A549 (cell line): ENCODE results near the gene CFAP61. TPM values are rescaled to one million over a fixed set of nuclear protein-coding genes. Genes with fewer than 3 reads are reported as not detected.

ENCODE experiments used
- ATAC-seq, 2 experiments: fragments of 200-7000 bp in 1 of 2; fragments of >200 bp in 1 of 2; cut with Nextera tagmentation in 1 of 2; cut with Tn5 transposase in 1 of 2; 3 replicates each; pipeline versions ENCODE4 v1.8.0 to v1.9.1; 2018 to 2020; ENCODE audit warnings: mild to moderate bottlenecking in 1 of 2, moderate library complexity in 1 of 2
- CTCF ChIA-PET: fragments of 300-600 bp; sonication (Branson Sonifier 250); formaldehyde crosslinking; extraction: SDS; loops from one replicate; lab custom pipeline; 2021; ENCODE audit warnings: antibody characterized with exemption, inconsistent platforms; lab: Yijun Ruan, JAX
- POLR2A ChIA-PET: fragments of 350-600 bp; formaldehyde crosslinking; extraction: SDS; loops from one replicate; lab custom pipeline; 2021; ENCODE audit warnings: antibody characterized with exemption, inconsistent platforms; lab: Yijun Ruan, JAX
- DNase-seq, 2 experiments: peaks; one replicate each; pipeline versions ENCODE4 v3.0.0 to v3.0.0-alpha.2; 2011 to 2016; ENCODE audit warnings: low read depth in 1 of 2, low spot score in 1 of 2
- FAIRE-seq: peaks from 2 replicates; lab custom pipeline; 2011; peaks lifted over from hg19 to GRCh38; lab: Jason Lieb, UNC
- H3K27ac ChIP-seq, 2 experiments: fragments of >200 bp; sonication (Bioruptor Twin); formaldehyde crosslinking; 3 replicates each; pipeline ENCODE4 v1.5.1; 2016 to 2017
- H3K4me1 ChIP-seq: fragments of >200 bp; sonication (Bioruptor Twin); formaldehyde crosslinking; 3 replicates; pipeline ENCODE4 v1.6.1; 2016
- H3K4me2 ChIP-seq: fragments of >200 bp; sonication (Bioruptor Twin); formaldehyde crosslinking; 3 replicates; pipeline ENCODE4 v1.6.1; 2016
- H3K4me3 ChIP-seq: fragments of >200 bp; sonication (Bioruptor Twin); formaldehyde crosslinking; 3 replicates; pipeline ENCODE4 v1.5.1; 2016
- H3K9me3 ChIP-seq: fragments of >200 bp; sonication (Bioruptor Twin); formaldehyde crosslinking; 3 replicates; pipeline ENCODE4 v1.6.1; 2016
- BHLHE40 ChIP-seq: IDR thresholded peaks from 2 replicates; pipeline ENCODE4 v1.6.1; 2012; ENCODE audit warnings: low read depth, low read length, inconsistent platforms
- CBX8 ChIP-seq: fragments of 200-600 bp; sonication (generic); IDR thresholded peaks from 2 replicates; pipeline ENCODE4 v1.6.1; 2016
- EHF ChIP-seq: fragments of 250-450 bp; sonication (Bioruptor Pico); IDR thresholded peaks from 2 replicates; pipeline ENCODE4 v1.5.0; 2020; ENCODE audit warnings: mild to moderate bottlenecking
- EHMT2 ChIP-seq: fragments of 200-600 bp; sonication (generic); IDR thresholded peaks from 2 replicates; pipeline ENCODE4 v1.6.1; 2016; ENCODE audit warnings: antibody characterized with exemption, low read depth, mild to moderate bottlenecking, moderate library complexity
- EP300 ChIP-seq, 2 experiments: fragments of >200 bp; sonication (Bioruptor Twin); formaldehyde crosslinking; IDR thresholded peaks; 2 replicates in 1 of 2; 3 replicates in 1 of 2; pipeline ENCODE4 v1.6.1; 2016 to 2017
- FOSL2 ChIP-seq, 2 experiments: fragments of 450-650 bp in 1 of 2; fragments of >200 bp in 1 of 2; sonication (Bioruptor Twin) in 1 of 2; formaldehyde crosslinking; IDR thresholded peaks; 2 replicates each; pipeline versions ENCODE4 v1.5.0 to v1.6.1; 2016 to 2020; ENCODE audit warnings: mild to moderate bottlenecking in 1 of 2, moderate library complexity in 1 of 2
- FOXS1 ChIP-seq: fragments of 250-450 bp; sonication (Bioruptor Pico); IDR thresholded peaks from 2 replicates; pipeline ENCODE4 v1.5.0; 2020; ENCODE audit warnings: mild to moderate bottlenecking, moderate library complexity
- GATA3 ChIP-seq: IDR thresholded peaks from 2 replicates; pipeline ENCODE4 v1.6.1; 2012; ENCODE audit warnings: borderline replicate concordance
- HEYL ChIP-seq: fragments of 250-450 bp; sonication (Bioruptor Pico); IDR thresholded peaks from 2 replicates; pipeline ENCODE4 v1.8.0; 2021; ENCODE audit warnings: mild to moderate bottlenecking, moderate library complexity
- HOXA7 ChIP-seq: fragments of 250-450 bp; sonication (Bioruptor Pico); IDR thresholded peaks from 2 replicates; pipeline ENCODE4 v1.5.0; 2020; ENCODE audit warnings: mild to moderate bottlenecking, moderate library complexity
- HOXB13 ChIP-seq: fragments of 250-450 bp; sonication (Bioruptor Pico); IDR thresholded peaks from 2 replicates; pipeline ENCODE4 v1.5.0; 2020; ENCODE audit warnings: low read depth, mild to moderate bottlenecking, moderate library complexity
- KDM1A ChIP-seq: fragments of 200-600 bp; sonication (generic); IDR thresholded peaks from 2 replicates; pipeline ENCODE4 v1.6.1; 2016; ENCODE audit warnings: low read depth, mild to moderate bottlenecking
- MAFK ChIP-seq: fragments of 450-650 bp; IDR thresholded peaks from 2 replicates; pipeline ENCODE4 v1.6.1; 2014; ENCODE audit not compliant: partially characterized antibody
- MAZ ChIP-seq: fragments of 150-350 bp; IDR thresholded peaks from 2 replicates; pipeline ENCODE4 v1.6.1; 2014; ENCODE audit warnings: antibody characterized with exemption, low read depth, low read length, borderline replicate concordance
- NFE2L2 ChIP-seq: fragments of 150-350 bp; conservative IDR thresholded peaks from 2 replicates; pipeline ENCODE4 v1.6.1; 2014; ENCODE audit warnings: low read length
- NPAS2 ChIP-seq: fragments of 250-450 bp; sonication (Bioruptor Pico); IDR thresholded peaks from 2 replicates; pipeline ENCODE4 v1.8.0; 2022; ENCODE audit warnings: mild to moderate bottlenecking, moderate library complexity, borderline replicate concordance
- PHF8 ChIP-seq: fragments of 200-600 bp; sonication (generic); IDR thresholded peaks from 2 replicates; pipeline ENCODE4 v1.6.1; 2016; ENCODE audit warnings: low read depth, mild to moderate bottlenecking, antibody characterized with exemption, moderate library complexity, borderline replicate concordance
- POLR2A ChIP-seq: IDR thresholded peaks from 2 replicates; pipeline ENCODE4 v1.6.1; 2012; ENCODE audit warnings: mild to moderate bottlenecking, low read length
- POLR2AphosphoS2 ChIP-seq: conservative IDR thresholded peaks from 2 replicates; pipeline ENCODE4 v1.6.1; 2012; ENCODE audit warnings: low read length, improper control_type of control experiment, inconsistent platforms
- RCOR1 ChIP-seq: fragments of 150-350 bp; IDR thresholded peaks from 2 replicates; pipeline ENCODE4 v1.6.1; 2014; ENCODE audit warnings: antibody characterized with exemption, low read length, low read depth
- RNF2 ChIP-seq: fragments of 200-600 bp; sonication (generic); IDR thresholded peaks from 2 replicates; pipeline ENCODE4 v1.6.1; 2016; ENCODE audit warnings: low read depth, mild to moderate bottlenecking, antibody characterized with exemption, moderate library complexity, borderline replicate concordance
- SREBF2 ChIP-seq: fragments of 450-650 bp; IDR thresholded peaks from 2 replicates; pipeline ENCODE4 v1.6.1; 2014; ENCODE audit warnings: mild to moderate bottlenecking, moderate library complexity
- TFCP2L1 ChIP-seq: fragments of 250-450 bp; sonication (Bioruptor Pico); IDR thresholded peaks from 2 replicates; pipeline ENCODE4 v1.5.0; 2021; ENCODE audit warnings: mild to moderate bottlenecking
- TP53 ChIP-seq: fragments of 250-450 bp; sonication (Bioruptor Pico); IDR thresholded peaks from 2 replicates; pipeline ENCODE4 v1.5.0; 2021; ENCODE audit warnings: mild to moderate bottlenecking, moderate library complexity
- ZC3H11A ChIP-seq: fragments of 450-650 bp; IDR thresholded peaks from 2 replicates; pipeline ENCODE4 v1.6.1; 2014; ENCODE audit warnings: antibody characterized with exemption, mild to moderate bottlenecking
- ZFP36 ChIP-seq: fragments of 450-650 bp; IDR thresholded peaks from 2 replicates; pipeline ENCODE4 v1.6.1; 2014; ENCODE audit warnings: borderline replicate concordance; ENCODE audit not compliant: partially characterized antibody
- WGBS: methylation state at CpG from one replicate; pipeline ENCODE4 v1.1.6; 2017; ENCODE audit errors: missing lambda C conversion rate; 5-methylcytosine and 5-hydroxymethylcytosine counted together
- polyA plus RNA-seq, 4 experiments: library from polyadenylated mRNA; depleted of rRNA in 3 of 4; stranded (reverse); fragments of >200 nt; fragmentation: RNase III in 1 of 4; extraction: RNeasy Plus Mini Kit Qiagen cat#74134 plus additional on column Dnase treatment in 1 of 4; gene quantifications; 2 replicates in 3 of 4; 3 replicates in 1 of 4; pipeline ENCODE4 v1.2.3, GENCODE V29; 2011 to 2017
- TF ChIP-seq, protein P1 (sequence below): IDR thresholded peaks from 2 replicates; pipeline ENCODE4 v1.6.1; 2012
- TF ChIP-seq, protein P2 (sequence below): fragments of 250-450 bp; sonication (Bioruptor Pico); IDR thresholded peaks from 2 replicates; pipeline ENCODE4 v1.5.0; 2020; ENCODE audit warnings: low read depth, mild to moderate bottlenecking, moderate library complexity
- TF ChIP-seq, protein P3 (sequence below): IDR thresholded peaks from 2 replicates; pipeline ENCODE4 v1.6.1; 2012; ENCODE audit warnings: low read depth, borderline replicate concordance
- TF ChIP-seq, protein P4 (sequence below): fragments of 150-350 bp; IDR thresholded peaks from 2 replicates; pipeline ENCODE4 v1.6.1; 2014; ENCODE audit warnings: low read depth, mild to moderate bottlenecking, low read length
- TF ChIP-seq, protein P5 (sequence below): fragments of >200 bp; sonication (Bioruptor Twin); formaldehyde crosslinking; IDR thresholded peaks from 3 replicates; pipeline ENCODE4 v1.6.1; 2016

CFAP61 gene
- polyA plus RNA-seq, 2 of the 4 experiments (the other 2 are of a cell fraction): 0.39 to 0.70 TPM

DNA sequence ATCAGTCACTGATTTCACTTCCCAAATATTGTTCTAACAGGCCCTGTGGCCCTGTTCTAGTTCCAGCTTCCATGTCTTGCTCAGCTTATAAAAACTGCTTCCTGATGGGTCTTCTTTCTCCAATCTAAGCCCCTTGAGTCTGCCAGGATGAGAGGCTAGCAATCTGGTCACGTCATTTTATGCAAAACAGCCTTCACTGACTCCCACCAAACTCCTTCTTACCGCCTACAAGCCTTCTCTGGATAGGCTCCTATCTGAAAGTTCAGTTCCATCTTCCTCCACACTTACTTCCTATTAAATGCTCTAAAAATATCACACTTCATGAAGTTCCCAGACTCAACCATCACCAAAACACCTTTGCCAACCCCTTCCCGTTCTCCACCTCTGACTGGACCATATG lies 15.6 kb upstream of the CFAP61 start:
- 95% methylated on average over 3 of the region's 3 CpGs for WGBS
- ATAC-seq: no peak
- FAIRE-seq: no peak
- Histone ChIP-seq H3K4me1 (no peaks in the 10 kb centered on the region), H3K4me3 (no peak overlapping the region), H3K9me3 (no peaks in the 10 kb centered on the region), H3K4me2 (no peak overlapping the region), H3K27ac (no peak overlapping the region)
- DNase-seq: no peak
- ChIA-PET CTCF (interaction anchor here (2.3 kb wide), 1 partner anchor 9 kb away, joined by 7 read pairs; no protein-coding TSS in a partner anchor), POLR2A (no interaction called here)
- TF ChIP-seq KDM1A (no peak), BHLHE40 (no peak), TFCP2L1 (CRISPR knock-in tag) (no peak), RNF2 (no peak), MAZ (no peak), MAFK (no peak), ZC3H11A (no peak), RCOR1 (no peak), GATA3 (no peak), HEYL (CRISPR knock-in tag) (no peak), EHF (CRISPR knock-in tag) (no peak), NPAS2 (CRISPR knock-in tag) (no peak)
- TF ChIP-seq, protein P1, sequence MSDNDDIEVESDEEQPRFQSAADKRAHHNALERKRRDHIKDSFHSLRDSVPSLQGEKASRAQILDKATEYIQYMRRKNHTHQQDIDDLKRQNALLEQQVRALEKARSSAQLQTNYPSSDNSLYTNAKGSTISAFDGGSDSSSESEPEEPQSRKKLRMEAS: no peak
- TF ChIP-seq, protein P2, sequence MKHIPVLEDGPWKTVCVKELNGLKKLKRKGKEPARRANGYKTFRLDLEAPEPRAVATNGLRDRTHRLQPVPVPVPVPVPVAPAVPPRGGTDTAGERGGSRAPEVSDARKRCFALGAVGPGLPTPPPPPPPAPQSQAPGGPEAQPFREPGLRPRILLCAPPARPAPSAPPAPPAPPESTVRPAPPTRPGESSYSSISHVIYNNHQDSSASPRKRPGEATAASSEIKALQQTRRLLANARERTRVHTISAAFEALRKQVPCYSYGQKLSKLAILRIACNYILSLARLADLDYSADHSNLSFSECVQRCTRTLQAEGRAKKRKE: no peak
- TF ChIP-seq, protein P3, sequence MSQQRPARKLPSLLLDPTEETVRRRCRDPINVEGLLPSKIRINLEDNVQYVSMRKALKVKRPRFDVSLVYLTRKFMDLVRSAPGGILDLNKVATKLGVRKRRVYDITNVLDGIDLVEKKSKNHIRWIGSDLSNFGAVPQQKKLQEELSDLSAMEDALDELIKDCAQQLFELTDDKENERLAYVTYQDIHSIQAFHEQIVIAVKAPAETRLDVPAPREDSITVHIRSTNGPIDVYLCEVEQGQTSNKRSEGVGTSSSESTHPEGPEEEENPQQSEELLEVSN: no peak

DNA sequence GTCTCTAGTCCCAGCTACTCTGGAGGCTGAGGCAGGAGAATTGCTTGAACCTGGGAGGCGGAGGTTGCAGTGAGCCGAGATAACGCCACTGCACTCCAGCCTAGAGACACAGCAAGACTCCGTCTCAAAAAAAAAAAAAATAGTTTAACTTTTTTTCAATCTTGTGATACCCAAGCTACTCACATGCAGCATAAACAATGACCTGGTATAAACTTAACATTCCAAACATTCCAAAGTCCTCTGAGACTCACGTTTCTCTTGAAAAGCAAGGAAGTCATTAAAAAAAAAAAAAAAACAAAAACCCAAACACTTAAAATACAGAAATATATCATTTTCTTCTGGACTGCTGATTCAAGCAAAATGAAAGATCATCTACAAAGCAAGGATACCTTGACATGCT lies 14.4 kb upstream of the CFAP61 start:
- Histone ChIP-seq H3K4me3 (no peak overlapping the region), H3K4me2 (no peak overlapping the region), H3K4me1 (no peaks in the 10 kb centered on the region), H3K9me3 (no peaks in the 10 kb centered on the region), H3K27ac (no peak overlapping the region)
- FAIRE-seq (no peak), ATAC-seq (no peak), DNase-seq (no peak)
- WGBS: 72% methylated on average over 5 of the region's 5 CpGs
- ChIA-PET CTCF (interaction anchor here (1.3 to 2.7 kb wide), 2 partner anchors 10 to 1405 kb away, joined by 3 to 7 read pairs; no protein-coding TSS in a partner anchor), POLR2A (interaction anchor here (1.3 kb wide), 1 partner anchor 15 kb away, joined by 9 read pairs; no protein-coding TSS in a partner anchor)
- no peak for TF ChIP-seq CBX8
- no peak for TF ChIP-seq TP53
- TF ChIP-seq FOSL2 (IDR thresholded peaks at IDR 0.05): no peak
- no peak for TF ChIP-seq FOSL2 (CRISPR knock-in tag; IDR thresholded peaks at IDR 0.05)
- TF ChIP-seq HOXA7 (CRISPR knock-in tag): no peak
- TF ChIP-seq, protein P4, sequence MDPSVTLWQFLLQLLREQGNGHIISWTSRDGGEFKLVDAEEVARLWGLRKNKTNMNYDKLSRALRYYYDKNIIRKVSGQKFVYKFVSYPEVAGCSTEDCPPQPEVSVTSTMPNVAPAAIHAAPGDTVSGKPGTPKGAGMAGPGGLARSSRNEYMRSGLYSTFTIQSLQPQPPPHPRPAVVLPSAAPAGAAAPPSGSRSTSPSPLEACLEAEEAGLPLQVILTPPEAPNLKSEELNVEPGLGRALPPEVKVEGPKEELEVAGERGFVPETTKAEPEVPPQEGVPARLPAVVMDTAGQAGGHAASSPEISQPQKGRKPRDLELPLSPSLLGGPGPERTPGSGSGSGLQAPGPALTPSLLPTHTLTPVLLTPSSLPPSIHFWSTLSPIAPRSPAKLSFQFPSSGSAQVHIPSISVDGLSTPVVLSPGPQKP: no peak
- no peak for TF ChIP-seq POLR2A

DNA sequence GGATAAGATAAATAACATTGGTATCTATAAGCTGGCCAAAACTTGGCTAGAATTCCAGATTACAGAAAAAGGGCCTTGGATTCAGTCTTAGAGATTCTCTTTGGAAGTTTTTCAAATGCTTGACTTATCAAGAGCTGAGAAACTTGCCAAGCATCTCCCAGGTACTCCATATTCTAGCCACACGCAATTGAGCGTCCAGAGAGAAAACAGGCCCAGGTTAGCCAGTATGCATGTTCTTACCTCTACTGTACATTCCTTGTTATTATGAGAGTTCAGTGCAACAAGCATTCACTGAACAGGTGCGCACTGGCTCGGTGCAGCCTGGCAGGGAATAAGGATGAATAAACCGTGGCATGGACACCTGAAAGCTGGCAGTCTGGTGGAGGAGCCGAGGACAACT lies 13.7 kb upstream of the CFAP61 start:
- Histone ChIP-seq H3K4me1 (no peaks in the 10 kb centered on the region), H3K27ac (no peak overlapping the region), H3K4me2 (no peak overlapping the region), H3K4me3 (no peak overlapping the region), H3K9me3 (no peaks in the 10 kb centered on the region)
- POLR2A ChIA-PET: interaction anchor here (1.3 kb wide), 1 partner anchor 14 kb away, joined by 9 read pairs; no protein-coding TSS in a partner anchor
- WGBS: 95% methylated on average over 6 of the region's 6 CpGs
- ATAC-seq (no peak), DNase-seq (no peak), FAIRE-seq (no peak)
- CTCF ChIA-PET: interaction anchor here (1.3 to 2.7 kb wide), 2 partner anchors 10 to 1406 kb away, joined by 3 to 7 read pairs; no protein-coding TSS in a partner anchor
- TF ChIP-seq, protein P5, sequence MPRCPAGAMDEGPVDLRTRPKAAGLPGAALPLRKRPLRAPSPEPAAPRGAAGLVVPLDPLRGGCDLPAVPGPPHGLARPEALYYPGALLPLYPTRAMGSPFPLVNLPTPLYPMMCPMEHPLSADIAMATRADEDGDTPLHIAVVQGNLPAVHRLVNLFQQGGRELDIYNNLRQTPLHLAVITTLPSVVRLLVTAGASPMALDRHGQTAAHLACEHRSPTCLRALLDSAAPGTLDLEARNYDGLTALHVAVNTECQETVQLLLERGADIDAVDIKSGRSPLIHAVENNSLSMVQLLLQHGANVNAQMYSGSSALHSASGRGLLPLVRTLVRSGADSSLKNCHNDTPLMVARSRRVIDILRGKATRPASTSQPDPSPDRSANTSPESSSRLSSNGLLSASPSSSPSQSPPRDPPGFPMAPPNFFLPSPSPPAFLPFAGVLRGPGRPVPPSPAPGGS: no peak
- TF ChIP-seq SREBF2 (no peak), MAZ (no peak), EHMT2 (no peak), HOXB13 (no peak), FOSL2 (IDR thresholded peaks at IDR 0.05) (no peak), FOSL2 (CRISPR knock-in tag; IDR thresholded peaks at IDR 0.05) (no peak), POLR2AphosphoS2 (no peak), FOXS1 (no peak), NFE2L2 (no peak), ZFP36 (no peak), ZC3H11A (no peak), TP53 (no peak), KDM1A (no peak), PHF8 (no peak), EP300 (IDR thresholded peaks at IDR 0.05) (no peak)
